WTC11 (cell line): ENCODE measurements around the gene OGN. TPM values are rescaled to one million over a fixed set of nuclear protein-coding genes. Genes with fewer than 3 reads are reported as not detected.

Experiments used
- ATAC-seq: fragments of 200-7000 bp; cut with Tn5 transposase; 2 replicates; pipeline ENCODE4 v1.10.0; 2021; ENCODE audit warnings: mild to moderate bottlenecking, moderate library complexity
- CTCF ChIA-PET: fragments of 300-600 bp; sonication (Branson Sonifier 250); formaldehyde crosslinking; loops from one replicate; lab custom pipeline; 2021; ENCODE audit warnings: antibody characterized with exemption; lab: Charles Lee
- POLR2A ChIA-PET: fragments of 350-600 bp; sonication (Branson Sonifier 250); formaldehyde crosslinking; loops from one replicate; lab custom pipeline; 2021; ENCODE audit warnings: antibody characterized with exemption; lab: Charles Lee
- DNase-seq: peaks from one replicate; pipeline ENCODE4 v3.0.0; 2021; ENCODE audit warnings: low spot score
- H3K27ac Mint-ChIP-seq: 2 replicates; pipeline ENCODE4 v1.8.0; 2021; ENCODE audit warnings: mixed read lengths
- H3K27me3 Mint-ChIP-seq: 2 replicates; pipeline ENCODE4 v1.8.0; 2021; ENCODE audit warnings: low read depth, mild to moderate bottlenecking, moderate library complexity, mixed read lengths
- H3K36me3 Mint-ChIP-seq: 2 replicates; pipeline ENCODE4 v1.8.0; 2021; ENCODE audit warnings: mixed read lengths
- H3K4me1 Mint-ChIP-seq: 2 replicates; pipeline ENCODE4 v1.8.0; 2022; ENCODE audit warnings: mixed read lengths
- H3K4me3 Mint-ChIP-seq: 2 replicates; pipeline ENCODE4 v1.8.0; 2021; ENCODE audit warnings: mild to moderate bottlenecking, moderate library complexity, mixed read lengths
- H3K9me3 Mint-ChIP-seq: 2 replicates; pipeline ENCODE4 v1.8.0; 2021; ENCODE audit warnings: mixed read lengths
- CREB1 ChIP-seq: sonication (generic); formaldehyde crosslinking; IDR thresholded peaks from 2 replicates; pipeline ENCODE4 v1.8.0; 2023; ENCODE audit warnings: mild to moderate bottlenecking, missing genetic modification reagents
- IRF2 ChIP-seq: sonication (generic); formaldehyde crosslinking; IDR thresholded peaks from 2 replicates; pipeline ENCODE4 v1.8.0; 2022; ENCODE audit warnings: low read depth, missing genetic modification reagents, borderline replicate concordance
- MXD4 ChIP-seq: fragments of 250-450 bp; sonication (Bioruptor Pico); IDR thresholded peaks from 2 replicates; pipeline ENCODE4 v1.8.0; 2021; ENCODE audit warnings: mild to moderate bottlenecking, moderate library complexity, borderline replicate concordance
- NFATC4 ChIP-seq: fragments of 250-450 bp; sonication (Bioruptor Pico); IDR thresholded peaks from 2 replicates; pipeline ENCODE4 v1.9.0; 2021; ENCODE audit warnings: mild to moderate bottlenecking
- NR2C2 ChIP-seq: sonication (generic); formaldehyde crosslinking; IDR thresholded peaks from 2 replicates; pipeline ENCODE4 v1.8.0; 2022; ENCODE audit warnings: mild to moderate bottlenecking, missing genetic modification reagents
- OVOL2 ChIP-seq: fragments of 250-450 bp; sonication (Bioruptor Pico); IDR thresholded peaks from 2 replicates; pipeline ENCODE4 v1.9.0; 2021; ENCODE audit warnings: mild to moderate bottlenecking, borderline replicate concordance
- SP1 ChIP-seq: sonication (generic); formaldehyde crosslinking; conservative IDR thresholded peaks from 2 replicates; pipeline ENCODE4 v1.8.1; 2022; ENCODE audit warnings: missing genetic modification reagents
- TP53 ChIP-seq: sonication (generic); formaldehyde crosslinking; IDR thresholded peaks from 2 replicates; pipeline ENCODE4 v1.8.1; 2023; ENCODE audit warnings: mild to moderate bottlenecking, missing genetic modification reagents
- ZNF263 ChIP-seq: sonication (generic); formaldehyde crosslinking; IDR thresholded peaks from 2 replicates; pipeline ENCODE4 v1.8.1; 2022; ENCODE audit warnings: low read depth, mild to moderate bottlenecking, moderate library complexity, missing genetic modification reagents
- total RNA-seq: library from RNA; stranded (reverse); gene quantifications from 3 replicates; pipeline ENCODE4 v1.2.3, GENCODE V29; 2021
- TF ChIP-seq, protein P1 (sequence below): sonication (generic); formaldehyde crosslinking; IDR thresholded peaks from 2 replicates; pipeline ENCODE4 v1.8.0; 2022; ENCODE audit warnings: missing genetic modification reagents
- TF ChIP-seq, protein P2 (sequence below): sonication (generic); formaldehyde crosslinking; IDR thresholded peaks from 2 replicates; pipeline ENCODE4 v1.8.0; 2023; ENCODE audit warnings: missing genetic modification reagents, mild to moderate bottlenecking, borderline replicate concordance
- TF ChIP-seq, protein P3 (sequence below): fragments of 250-450 bp; sonication (Bioruptor Pico); conservative IDR thresholded peaks from 2 replicates; pipeline ENCODE4 v1.9.0; 2021; ENCODE audit warnings: mild to moderate bottlenecking

OGN gene
- total RNA-seq, 1 experiment from 2014 or later = not detected

DNA sequence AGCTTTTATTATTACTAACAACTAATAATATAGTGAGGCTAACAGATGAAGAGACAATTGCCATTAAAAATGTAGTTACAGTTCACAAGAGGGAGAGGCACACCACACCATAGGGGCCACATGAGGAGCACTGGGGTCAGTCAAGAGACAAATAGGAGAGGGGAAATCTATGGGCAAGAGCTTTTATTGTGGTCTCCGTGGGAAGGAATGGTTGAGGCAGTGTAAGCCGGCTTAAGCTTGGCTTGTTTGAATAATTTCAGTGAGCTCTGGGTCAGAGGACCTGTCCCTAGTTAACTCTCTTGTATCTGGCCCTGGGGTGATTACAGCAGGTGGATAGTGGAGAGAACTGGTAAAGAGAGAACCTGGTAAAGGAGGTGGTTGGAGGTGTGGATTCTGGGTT lies 35.3 kb downstream of the OGN start:
- Mint-ChIP-seq H3K4me1 (peaks cover 14% of the 10 kb centered on the region), H3K27ac (peak overlapping the region; percentile 82; the same call in 1 of the 2 replicates), H3K9me3 (peaks cover 10% of the 10 kb centered on the region), H3K27me3 (no peaks in the 10 kb centered on the region), H3K4me3 (no peak overlapping the region), H3K36me3 (peaks cover 7% of the 10 kb centered on the region; the same call in 1 of the 2 replicates)
- ChIA-PET POLR2A (no interaction called here), CTCF (interaction anchor here (0.6 to 1.3 kb wide), 2 partner anchors 41 to 134 kb away, joined by 3 to 4 read pairs; no protein-coding TSS in a partner anchor)
- DNase-seq = no peak
- ATAC-seq = peak; percentile 81
- no peak for TF ChIP-seq ZNF263 (CRISPR knock-in tag)

DNA sequence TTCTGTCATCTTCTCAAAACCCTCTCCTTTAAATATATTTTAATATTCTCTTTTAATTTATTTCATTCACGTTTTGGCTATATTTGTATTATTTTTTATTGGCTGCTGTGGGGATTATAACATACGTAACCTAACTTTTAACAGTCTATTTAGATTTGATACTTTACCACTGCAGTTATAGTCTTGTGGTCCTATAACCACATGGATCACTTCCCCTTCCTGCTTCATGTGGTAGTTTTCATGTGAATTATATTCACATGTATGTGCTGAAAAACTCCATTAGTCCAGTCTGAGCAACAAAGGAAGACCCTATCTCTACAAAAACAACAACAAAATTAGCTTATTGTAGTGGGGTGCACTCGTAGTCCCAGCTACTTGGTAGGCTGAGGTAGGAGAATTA lies 44.3 kb downstream of the OGN start:
- ATAC-seq (no peak), DNase-seq (no peak)
- H3K27me3 Mint-ChIP-seq = no peaks in the 10 kb centered on the region
- H3K36me3 Mint-ChIP-seq = peaks cover 28% of the 10 kb centered on the region
- no peak overlapping the region for H3K27ac Mint-ChIP-seq
- no peaks in the 10 kb centered on the region for H3K4me1 Mint-ChIP-seq
- H3K9me3 Mint-ChIP-seq = peaks cover 23% of the 10 kb centered on the region
- no peak overlapping the region for H3K4me3 Mint-ChIP-seq
- ChIA-PET POLR2A (interaction anchor here (0.6 kb wide), 1 partner anchor 29 kb away, joined by 3 read pairs; no protein-coding TSS in a partner anchor), CTCF (no interaction called here)
- TF ChIP-seq OVOL2 (CRISPR knock-in tag) (no peak), NFATC4 (CRISPR knock-in tag) (no peak)

DNA sequence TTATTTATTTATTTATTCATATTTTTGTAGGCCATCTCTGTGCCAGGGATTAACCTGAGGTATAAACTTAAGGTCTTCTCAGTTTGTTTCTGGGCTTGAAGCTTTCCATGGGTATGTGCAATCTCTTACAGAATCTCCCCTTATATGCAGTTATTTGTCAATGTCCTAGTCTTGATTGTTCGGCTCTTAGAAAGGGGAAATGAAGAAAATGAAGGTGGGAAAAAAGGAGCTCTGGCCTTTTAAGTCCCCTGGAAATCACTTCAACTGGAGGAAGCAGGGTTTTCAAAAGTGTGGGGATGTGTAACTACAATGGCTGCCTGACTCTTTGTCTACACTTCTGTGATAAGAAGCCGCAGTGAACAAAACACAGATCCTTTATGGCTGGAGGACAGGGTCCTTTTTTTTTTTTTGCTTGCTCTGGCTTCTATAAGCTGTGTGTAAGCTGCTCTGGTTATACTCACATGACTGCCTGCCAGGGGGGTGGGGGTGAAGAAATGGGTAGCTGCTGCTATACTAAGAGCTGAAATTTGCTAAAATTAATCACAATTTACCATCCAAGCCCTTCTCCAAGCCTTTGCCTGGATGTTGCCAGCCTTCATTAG lies 44.9 kb downstream of the OGN start:
- Mint-ChIP-seq H3K4me3 (no peak overlapping the region), H3K27ac (no peak overlapping the region; the same call in 1 of the 2 replicates), H3K4me1 (no peaks in the 10 kb centered on the region), H3K36me3 (peaks cover 33% of the 10 kb centered on the region), H3K9me3 (peaks cover 28% of the 10 kb centered on the region), H3K27me3 (no peaks in the 10 kb centered on the region)
- ATAC-seq (no peak), DNase-seq (no peak)
- POLR2A ChIA-PET = interaction anchor here (0.6 kb wide), 1 partner anchor 30 kb away, joined by 3 read pairs; no protein-coding TSS in a partner anchor
- CTCF ChIA-PET = no interaction called here
- TF ChIP-seq CREB1 (CRISPR knock-in tag) (no peak), SP1 (CRISPR knock-in tag) (no peak), TP53 (CRISPR knock-in tag) (no peak), NR2C2 (CRISPR knock-in tag) (no peak), MXD4 (CRISPR knock-in tag) (no peak), IRF2 (CRISPR knock-in tag) (no peak)
- TF ChIP-seq, protein P1, sequence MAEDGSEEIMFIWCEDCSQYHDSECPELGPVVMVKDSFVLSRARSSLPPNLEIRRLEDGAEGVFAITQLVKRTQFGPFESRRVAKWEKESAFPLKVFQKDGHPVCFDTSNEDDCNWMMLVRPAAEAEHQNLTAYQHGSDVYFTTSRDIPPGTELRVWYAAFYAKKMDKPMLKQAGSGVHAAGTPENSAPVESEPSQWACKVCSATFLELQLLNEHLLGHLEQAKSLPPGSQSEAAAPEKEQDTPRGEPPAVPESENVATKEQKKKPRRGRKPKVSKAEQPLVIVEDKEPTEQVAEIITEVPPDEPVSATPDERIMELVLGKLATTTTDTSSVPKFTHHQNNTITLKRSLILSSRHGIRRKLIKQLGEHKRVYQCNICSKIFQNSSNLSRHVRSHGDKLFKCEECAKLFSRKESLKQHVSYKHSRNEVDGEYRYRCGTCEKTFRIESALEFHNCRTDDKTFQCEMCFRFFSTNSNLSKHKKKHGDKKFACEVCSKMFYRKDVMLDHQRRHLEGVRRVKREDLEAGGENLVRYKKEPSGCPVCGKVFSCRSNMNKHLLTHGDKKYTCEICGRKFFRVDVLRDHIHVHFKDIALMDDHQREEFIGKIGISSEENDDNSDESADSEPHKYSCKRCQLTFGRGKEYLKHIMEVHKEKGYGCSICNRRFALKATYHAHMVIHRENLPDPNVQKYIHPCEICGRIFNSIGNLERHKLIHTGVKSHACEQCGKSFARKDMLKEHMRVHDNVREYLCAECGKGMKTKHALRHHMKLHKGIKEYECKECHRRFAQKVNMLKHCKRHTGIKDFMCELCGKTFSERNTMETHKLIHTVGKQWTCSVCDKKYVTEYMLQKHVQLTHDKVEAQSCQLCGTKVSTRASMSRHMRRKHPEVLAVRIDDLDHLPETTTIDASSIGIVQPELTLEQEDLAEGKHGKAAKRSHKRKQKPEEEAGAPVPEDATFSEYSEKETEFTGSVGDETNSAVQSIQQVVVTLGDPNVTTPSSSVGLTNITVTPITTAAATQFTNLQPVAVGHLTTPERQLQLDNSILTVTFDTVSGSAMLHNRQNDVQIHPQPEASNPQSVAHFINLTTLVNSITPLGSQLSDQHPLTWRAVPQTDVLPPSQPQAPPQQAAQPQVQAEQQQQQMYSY (CRISPR knock-in tag) = no peak
- TF ChIP-seq, protein P2, sequence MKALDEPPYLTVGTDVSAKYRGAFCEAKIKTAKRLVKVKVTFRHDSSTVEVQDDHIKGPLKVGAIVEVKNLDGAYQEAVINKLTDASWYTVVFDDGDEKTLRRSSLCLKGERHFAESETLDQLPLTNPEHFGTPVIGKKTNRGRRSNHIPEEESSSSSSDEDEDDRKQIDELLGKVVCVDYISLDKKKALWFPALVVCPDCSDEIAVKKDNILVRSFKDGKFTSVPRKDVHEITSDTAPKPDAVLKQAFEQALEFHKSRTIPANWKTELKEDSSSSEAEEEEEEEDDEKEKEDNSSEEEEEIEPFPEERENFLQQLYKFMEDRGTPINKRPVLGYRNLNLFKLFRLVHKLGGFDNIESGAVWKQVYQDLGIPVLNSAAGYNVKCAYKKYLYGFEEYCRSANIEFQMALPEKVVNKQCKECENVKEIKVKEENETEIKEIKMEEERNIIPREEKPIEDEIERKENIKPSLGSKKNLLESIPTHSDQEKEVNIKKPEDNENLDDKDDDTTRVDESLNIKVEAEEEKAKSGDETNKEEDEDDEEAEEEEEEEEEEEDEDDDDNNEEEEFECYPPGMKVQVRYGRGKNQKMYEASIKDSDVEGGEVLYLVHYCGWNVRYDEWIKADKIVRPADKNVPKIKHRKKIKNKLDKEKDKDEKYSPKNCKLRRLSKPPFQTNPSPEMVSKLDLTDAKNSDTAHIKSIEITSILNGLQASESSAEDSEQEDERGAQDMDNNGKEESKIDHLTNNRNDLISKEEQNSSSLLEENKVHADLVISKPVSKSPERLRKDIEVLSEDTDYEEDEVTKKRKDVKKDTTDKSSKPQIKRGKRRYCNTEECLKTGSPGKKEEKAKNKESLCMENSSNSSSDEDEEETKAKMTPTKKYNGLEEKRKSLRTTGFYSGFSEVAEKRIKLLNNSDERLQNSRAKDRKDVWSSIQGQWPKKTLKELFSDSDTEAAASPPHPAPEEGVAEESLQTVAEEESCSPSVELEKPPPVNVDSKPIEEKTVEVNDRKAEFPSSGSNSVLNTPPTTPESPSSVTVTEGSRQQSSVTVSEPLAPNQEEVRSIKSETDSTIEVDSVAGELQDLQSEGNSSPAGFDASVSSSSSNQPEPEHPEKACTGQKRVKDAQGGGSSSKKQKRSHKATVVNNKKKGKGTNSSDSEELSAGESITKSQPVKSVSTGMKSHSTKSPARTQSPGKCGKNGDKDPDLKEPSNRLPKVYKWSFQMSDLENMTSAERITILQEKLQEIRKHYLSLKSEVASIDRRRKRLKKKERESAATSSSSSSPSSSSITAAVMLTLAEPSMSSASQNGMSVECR = no peak
- TF ChIP-seq, protein P3, sequence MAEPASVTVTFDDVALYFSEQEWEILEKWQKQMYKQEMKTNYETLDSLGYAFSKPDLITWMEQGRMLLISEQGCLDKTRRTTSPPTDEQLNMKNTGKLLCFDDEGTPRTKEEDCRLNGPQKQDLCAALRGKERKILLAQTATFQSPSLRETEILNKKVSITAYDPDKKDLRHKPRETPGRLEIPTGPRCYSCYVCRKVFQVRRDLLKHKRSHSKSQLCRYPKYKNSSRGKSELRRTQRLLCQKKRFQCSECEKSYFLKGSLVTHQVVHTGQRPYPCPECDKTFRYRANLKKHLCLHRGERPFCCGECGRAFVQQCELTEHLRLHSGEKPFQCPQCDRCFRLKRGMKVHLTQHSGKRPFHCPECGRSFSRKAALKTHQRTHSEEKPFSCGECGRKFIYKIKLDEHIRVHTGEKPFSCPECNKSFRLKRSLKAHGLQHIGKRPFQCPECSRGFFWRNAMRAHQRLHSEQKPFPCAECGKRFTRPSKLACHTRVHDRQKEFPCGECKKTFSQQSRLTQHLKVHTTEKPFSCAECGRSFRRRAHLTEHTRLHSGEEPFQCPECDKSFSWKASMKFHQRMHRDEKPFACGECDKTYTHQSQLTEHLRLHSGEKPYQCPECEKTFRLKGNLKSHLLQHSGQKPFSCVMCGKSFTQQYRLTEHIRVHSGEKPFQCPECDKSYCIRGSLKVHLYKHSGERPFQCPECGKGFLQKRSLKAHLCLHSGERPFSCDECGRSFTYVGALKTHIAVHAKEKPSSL (CRISPR knock-in tag) = no peak
